Natural killer cell (primary cell): ENCODE data around the gene TFIP11. TPM values are rescaled to one million over a fixed set of nuclear protein-coding genes. Genes with fewer than 3 reads are reported as not detected.

Experiments
- ATAC-seq, 3 donors: fragments of 150-1000 bp in 2 of 3; fragments of 200-7000 bp in 1 of 3; cut with Tn5 transposase; 1 replicate in 1 of 3; 2 replicates in 2 of 3; pipeline ENCODE4 v1.10.0; 2021; ENCODE audit warnings: mild to moderate bottlenecking in 2 of 3, moderate library complexity in 2 of 3
- DNase-seq, 2 donors: peaks; one replicate each; pipeline versions ENCODE4 v3.0.0 to v3.0.0-alpha.2; 2013 to 2021; ENCODE audit warnings: mixed read lengths in 1 of 2
- H3K27ac ChIP-seq: one replicate; pipeline ENCODE4 v1.5.1; 2013; ENCODE audit warnings: mild to moderate bottlenecking, low read length
- H3K27me3 ChIP-seq: one replicate; pipeline ENCODE4 v1.6.1; 2013; ENCODE audit warnings: low read length; ENCODE audit not compliant: control insufficient read depth, insufficient read depth
- H3K36me3 ChIP-seq: one replicate; pipeline ENCODE4 v1.6.1; 2013; ENCODE audit warnings: low read length; ENCODE audit not compliant: control insufficient read depth, insufficient read depth
- H3K4me1 ChIP-seq: one replicate; pipeline ENCODE4 v1.6.1; 2013; ENCODE audit warnings: low read length; ENCODE audit not compliant: control insufficient read depth, insufficient read depth
- H3K4me3 ChIP-seq: one replicate; pipeline ENCODE4 v1.5.1; 2013; ENCODE audit warnings: low read length
- H3K9me3 ChIP-seq: one replicate; pipeline ENCODE4 v1.6.1; 2013; ENCODE audit warnings: low read length; ENCODE audit not compliant: control insufficient read depth, insufficient read depth
- H3K27ac Mint-ChIP-seq, 2 donors: one replicate each; pipeline ENCODE4 v1.8.0; 2022; ENCODE audit warnings: mild to moderate bottlenecking in 2 of 2, mixed read lengths in 2 of 2, moderate library complexity in 1 of 2
- H3K27me3 Mint-ChIP-seq, 2 donors: one replicate each; pipeline ENCODE4 v1.8.0; 2022; ENCODE audit warnings: low read depth in 2 of 2, mixed read lengths in 2 of 2
- H3K36me3 Mint-ChIP-seq: one replicate; pipeline ENCODE4 v1.8.0; 2022; ENCODE audit warnings: mixed read lengths
- H3K4me1 Mint-ChIP-seq, 2 donors: one replicate each; pipeline ENCODE4 v1.8.0; 2022; ENCODE audit warnings: mixed read lengths in 2 of 2
- H3K4me3 Mint-ChIP-seq: one replicate; pipeline ENCODE4 v1.8.0; 2022; ENCODE audit warnings: mild to moderate bottlenecking, moderate library complexity, mixed read lengths
- H3K9me3 Mint-ChIP-seq, 2 donors: one replicate each; pipeline ENCODE4 v1.8.0; 2022; ENCODE audit warnings: mixed read lengths in 2 of 2
- CTCF ChIP-seq: fragments of 200-600 bp; IDR thresholded peaks from one replicate; pipeline ENCODE4 v1.8.0; 2022; ENCODE audit warnings: antibody characterized with exemption
- WGBS: methylation state at CpG from one replicate; pipeline ENCODE4 v1.1.7; 2013; ENCODE audit warnings: missing lambda C conversion rate; ENCODE audit not compliant: insufficient coverage; 5-methylcytosine and 5-hydroxymethylcytosine counted together
- intact Hi-C: fragments of 100-400 bp; cut with micrococcal nuclease; formaldehyde crosslinking; loops from one replicate; pipeline ENCODE4 v1.14.2; 2022
- total RNA-seq, 4 donors: library from RNA; stranded (reverse); fragments of 120-200 nt in 1 of 4; gene quantifications; one replicate each; pipeline versions ENCODE4 v1.2.3 to v1.2.4, GENCODE V29; 2013 to 2022

Gene TFIP11
- total RNA-seq, 3 donors from 2014 or later (not counting 1 experiment from before 2014, with no cell fraction given), result 108 to 131 (median 124) TPM

- ATAC-seq (no peak), DNase-seq (no peak)
- H3K9me3 Mint-ChIP-seq, result no peaks in the 10 kb centered on the region
- no peaks in the 10 kb centered on the region for H3K36me3 Mint-ChIP-seq
- no peak overlapping the region for H3K27ac Mint-ChIP-seq
- Histone ChIP-seq H3K9me3 (no peaks in the 10 kb centered on the region), H3K36me3 (peaks cover 89% of the 10 kb centered on the region), H3K27ac (no peak overlapping the region), H3K27me3 (no peaks in the 10 kb centered on the region), H3K4me3 (no peak overlapping the region), H3K4me1 (no peaks in the 10 kb centered on the region)
- no peaks in the 10 kb centered on the region for H3K27me3 Mint-ChIP-seq
- no peak overlapping the region for H3K4me3 Mint-ChIP-seq
- 94% methylated on average over 9 of the region's 9 CpGs for WGBS
- no peak for TF ChIP-seq CTCF
- peaks cover 0 to 7% of the 10 kb centered on the region in 2 donors for H3K4me1 Mint-ChIP-seq
- intact Hi-C loops, result no loop called here
These were observed 20.1 kb downstream of the TFIP11 start for GRCh38 chr22:26492220-26492619.

GRCh38 chr22:26489447-26490036 is 22.7 kb downstream of the TFIP11 start:
- Histone ChIP-seq H3K27me3 (no peaks in the 10 kb centered on the region), H3K36me3 (peaks cover 68% of the 10 kb centered on the region), H3K4me1 (peaks cover 4% of the 10 kb centered on the region), H3K4me3 (no peak overlapping the region), H3K27ac (no peak overlapping the region), H3K9me3 (no peaks in the 10 kb centered on the region)
- no peak for TF ChIP-seq CTCF
- H3K9me3 Mint-ChIP-seq, result no peaks in the 10 kb centered on the region
- WGBS, result 86% methylated on average over 4 of the region's 4 CpGs
- ATAC-seq (no peak), DNase-seq (no peak)
- H3K4me3 Mint-ChIP-seq, result no peak overlapping the region
- intact Hi-C loops, result no loop called here
- no peaks in the 10 kb centered on the region for H3K36me3 Mint-ChIP-seq
- H3K4me1 Mint-ChIP-seq, result peaks cover 19 to 23% of the 10 kb centered on the region in 2 donors
- no peak overlapping the region for H3K27ac Mint-ChIP-seq
- H3K27me3 Mint-ChIP-seq, result no peaks in the 10 kb centered on the region

GRCh38 chr22:26487996-26488395 is 24.3 kb downstream of the TFIP11 start:
- no peak overlapping the region for H3K4me3 ChIP-seq
- H3K9me3 ChIP-seq, result no peaks in the 10 kb centered on the region
- Mint-ChIP-seq H3K27ac (peak overlapping the region in 1 of 2 donors; percentile 29), H3K36me3 (no peaks in the 10 kb centered on the region), H3K4me3 (no peak overlapping the region), H3K4me1 (peaks cover 30 to 38% of the 10 kb centered on the region in 2 donors), H3K9me3 (no peaks in the 10 kb centered on the region), H3K27me3 (no peaks in the 10 kb centered on the region)
- H3K4me1 ChIP-seq, result peaks cover 11% of the 10 kb centered on the region
- ATAC-seq (no peak), DNase-seq (no peak)
- peaks cover 53% of the 10 kb centered on the region for H3K36me3 ChIP-seq
- WGBS, result 84% methylated on average over 3 of the region's 3 CpGs
- no peak for TF ChIP-seq CTCF
- H3K27ac ChIP-seq, result no peak overlapping the region
- H3K27me3 ChIP-seq, result no peaks in the 10 kb centered on the region
- intact Hi-C loops, result no loop called here

GRCh38 chr22:26486394-26486793 is 25.9 kb downstream of the TFIP11 start:
- no peaks in the 10 kb centered on the region for H3K9me3 ChIP-seq
- no peaks in the 10 kb centered on the region for H3K9me3 Mint-ChIP-seq
- H3K36me3 ChIP-seq, result peaks cover 39% of the 10 kb centered on the region
- H3K27ac Mint-ChIP-seq, result peak overlapping the region; percentile 95 to 98
- H3K4me3 ChIP-seq, result no peak overlapping the region
- H3K36me3 Mint-ChIP-seq, result no peaks in the 10 kb centered on the region
- no peak overlapping the region for H3K27ac ChIP-seq
- peak overlapping the region; percentile 7 for H3K4me3 Mint-ChIP-seq
- peaks cover 46 to 54% of the 10 kb centered on the region in 2 donors for H3K4me1 Mint-ChIP-seq
- ATAC-seq (no peak), DNase-seq (no peak)
- H3K4me1 ChIP-seq, result peaks cover 12% of the 10 kb centered on the region
- intact Hi-C loops, result no loop called here
- no peaks in the 10 kb centered on the region for H3K27me3 Mint-ChIP-seq
- TF ChIP-seq CTCF, result no peak
- no peaks in the 10 kb centered on the region for H3K27me3 ChIP-seq
- no CpG with 5 or more reads among the region's 5 CpGs for WGBS
